NCI-H524 treated with DMSO at 0.1 percent for 48 hours (cell line): ENCODE data around the gene GK2.

Experiments
- DNase-seq: peaks from one replicate; lab custom pipeline; 2025; lab: John Stamatoyannopoulos, UW

The GK2 gene

DNA sequence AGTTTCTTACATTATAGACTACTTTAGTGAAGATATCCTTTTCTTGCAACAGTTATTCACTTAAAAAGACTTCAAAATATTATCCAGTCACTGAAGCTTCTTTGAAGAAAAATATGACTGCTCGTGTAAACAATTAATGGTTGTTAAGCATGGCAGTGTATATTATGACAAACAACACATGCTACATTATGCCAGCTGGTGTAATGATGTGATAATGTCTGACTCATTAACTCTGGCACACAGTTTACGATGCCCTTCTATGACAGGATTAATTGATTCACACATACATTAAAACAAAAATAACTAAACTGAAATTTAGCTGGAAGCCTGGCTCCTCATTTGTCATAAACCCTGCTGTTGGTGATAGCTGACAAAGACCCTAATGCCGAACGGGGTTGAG lies 22.4 kb downstream of the GK2 start:
- peak; percentile 14 for DNase-seq

DNA sequence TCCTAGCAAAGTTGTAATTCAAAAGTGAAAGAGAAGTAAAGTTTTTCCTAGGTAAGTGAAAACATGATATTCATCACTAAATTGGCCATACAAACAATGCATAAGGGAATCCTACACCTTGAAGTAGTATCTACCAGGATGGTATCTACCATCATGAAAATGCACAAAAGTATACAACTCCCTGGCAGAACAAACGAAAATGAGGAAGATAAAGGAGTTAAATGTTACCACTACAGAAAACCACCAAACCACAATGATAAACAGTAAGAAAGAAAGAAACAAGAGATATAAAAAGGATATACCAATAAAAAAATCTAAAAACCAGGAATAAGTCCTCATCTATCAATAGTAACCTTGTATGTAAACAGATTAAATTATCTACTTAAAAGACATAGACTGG lies 26.9 kb downstream of the GK2 start:
- DNase-seq = no peak

DNA sequence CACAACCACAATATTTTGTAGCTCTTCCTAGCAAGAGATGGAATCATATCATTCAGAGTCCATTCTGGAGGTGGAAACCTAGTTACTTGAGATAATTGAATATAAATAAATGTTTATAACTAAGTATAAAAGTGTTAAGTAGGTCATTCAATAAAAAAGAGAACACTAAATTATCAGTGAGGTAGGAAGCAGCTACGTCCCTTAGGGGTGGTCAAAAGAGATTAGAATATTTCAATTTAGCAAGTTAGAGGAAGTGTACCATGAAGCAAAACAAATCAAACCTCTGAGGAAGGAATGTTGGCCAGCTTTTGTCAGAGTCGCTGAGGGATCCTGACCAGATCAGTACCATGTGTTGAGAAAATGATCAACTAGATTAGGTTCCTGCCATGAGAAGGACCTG lies 38.0 kb downstream of the GK2 start:
- DNase-seq = no peak

DNA sequence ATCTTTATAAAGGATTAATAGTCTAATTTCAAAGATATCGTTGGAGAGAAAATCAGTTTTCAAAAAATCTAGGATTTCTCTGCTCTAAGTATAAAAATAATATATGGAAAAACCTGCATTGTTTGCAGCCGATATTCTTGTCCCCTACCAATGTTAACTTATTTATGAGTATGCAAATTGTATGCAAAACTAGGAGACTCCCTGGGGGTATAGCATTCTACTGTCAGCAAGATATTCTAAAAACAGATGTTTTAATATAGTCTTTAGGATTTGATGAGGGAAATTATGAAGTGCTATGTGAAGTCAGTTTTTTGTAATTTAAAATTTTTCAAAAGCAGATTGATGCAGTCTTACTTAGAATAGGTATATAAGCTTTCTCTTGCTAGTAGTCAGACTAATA lies 40.9 kb downstream of the GK2 start:
- no peak for DNase-seq

DNA sequence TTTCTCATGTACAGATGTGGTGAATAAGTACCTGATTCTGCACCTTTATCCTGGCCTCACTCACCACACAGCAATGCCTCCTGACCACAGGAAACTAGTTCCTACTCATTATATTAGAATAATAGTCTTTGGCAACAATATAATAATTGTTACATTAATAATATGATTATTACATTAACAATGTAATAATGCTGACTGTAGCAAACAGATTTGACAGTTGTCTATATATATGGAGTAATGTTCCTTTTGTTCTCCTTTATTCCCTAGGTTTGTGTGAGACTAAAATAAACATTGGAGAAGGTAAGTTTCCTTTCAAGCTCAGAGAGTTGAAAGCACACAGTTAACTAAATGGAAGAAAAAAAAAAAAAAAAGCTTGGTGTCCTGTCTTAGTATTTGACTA lies 41.6 kb downstream of the GK2 start:
- DNase-seq = no peak

DNA sequence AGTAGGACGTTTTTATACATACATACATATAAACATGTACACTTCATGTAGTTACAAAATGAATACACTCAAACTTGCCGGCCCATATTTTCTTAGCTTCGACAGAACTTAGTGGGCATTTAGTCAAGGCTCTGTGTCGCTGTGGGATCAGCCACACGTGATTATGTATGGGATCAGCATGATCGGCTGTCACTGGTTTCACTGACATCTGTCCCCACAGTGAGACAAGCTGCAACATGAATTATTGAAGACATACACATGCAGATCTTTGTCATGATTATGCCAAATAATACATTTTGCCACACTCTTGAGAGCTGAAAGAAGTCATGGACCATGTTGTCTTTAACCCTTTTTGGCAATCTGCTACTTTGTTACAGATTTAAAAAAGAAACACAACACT lies 44.0 kb downstream of the GK2 start:
- peak; percentile 25 for DNase-seq

DNA sequence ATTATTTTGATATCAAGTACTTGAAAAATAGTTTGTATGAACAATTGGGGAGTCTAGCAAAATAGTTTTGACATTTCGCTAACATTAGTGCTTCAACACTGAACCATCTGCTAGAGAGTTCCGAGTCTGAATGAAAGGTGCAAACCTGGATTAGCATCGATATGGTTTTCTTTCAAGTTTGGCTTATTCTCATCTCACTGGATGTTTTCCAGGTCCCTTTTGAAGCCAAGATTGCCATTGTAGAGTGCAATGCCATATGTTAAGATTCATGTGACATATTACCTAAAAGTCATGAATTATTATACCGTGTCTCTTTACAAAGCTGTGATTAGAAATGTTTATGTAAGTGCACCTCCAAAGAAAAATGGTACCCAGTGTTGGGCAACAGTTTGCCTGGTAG lies 45.4 kb downstream of the GK2 start:
- no peak for DNase-seq

DNA sequence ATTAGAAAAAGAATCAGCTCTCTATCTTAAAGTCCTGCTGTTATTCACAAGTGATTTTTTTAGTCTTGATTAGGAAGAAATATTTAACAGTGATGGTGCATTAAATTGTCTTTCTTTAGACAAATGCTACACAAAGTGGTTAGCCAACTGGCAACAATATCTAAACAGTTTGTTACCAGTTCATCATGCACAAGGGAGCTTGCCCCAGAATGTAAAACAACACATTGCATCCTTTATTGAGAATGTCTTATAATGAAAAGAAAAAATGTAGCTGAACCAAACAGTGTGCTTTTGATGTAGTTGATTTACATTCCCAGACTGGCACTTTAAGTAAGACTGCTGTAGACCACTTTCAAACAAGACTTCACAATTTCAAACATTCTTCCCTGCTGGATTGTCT lies 48.0 kb downstream of the GK2 start:
- no peak for DNase-seq

DNA sequence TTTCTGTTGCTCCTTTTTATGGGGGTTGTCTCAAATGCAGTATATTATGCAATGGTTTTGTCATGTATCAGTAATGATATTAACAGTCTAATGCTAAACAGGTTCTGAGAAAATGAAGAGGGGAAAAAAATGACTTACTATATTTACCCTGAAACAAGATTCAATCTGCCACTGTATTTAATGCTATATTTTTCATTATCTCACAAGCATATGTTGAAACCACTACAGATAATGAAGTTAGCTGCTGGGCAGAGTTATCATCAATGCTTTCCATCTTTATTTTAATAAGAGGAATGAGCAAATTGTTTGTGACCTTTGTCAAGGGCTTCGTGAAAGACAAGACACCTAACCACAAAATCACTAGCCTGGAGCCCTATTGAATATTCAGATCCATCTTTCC lies 49.6 kb downstream of the GK2 start:
- DNase-seq = no peak

DNA sequence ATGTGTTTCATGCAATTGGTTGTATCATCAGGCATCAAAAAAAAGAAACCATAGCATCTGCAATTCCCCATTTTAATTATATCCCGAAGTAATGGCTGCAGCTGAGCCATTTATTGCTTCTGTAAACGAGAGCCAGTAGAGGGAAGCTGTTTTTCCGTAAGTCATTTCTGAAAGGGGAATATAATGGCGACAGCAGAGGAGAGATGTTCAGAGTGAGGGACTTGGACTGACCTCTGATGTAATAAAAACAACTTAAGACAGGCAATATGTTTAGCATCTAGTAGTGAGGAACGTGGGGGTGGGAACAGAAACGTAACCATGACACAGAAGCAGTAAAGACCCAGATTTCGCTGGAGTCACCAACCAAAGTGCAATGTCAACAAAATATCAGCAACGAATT lies 50.7 kb downstream of the GK2 start:
- DNase-seq = no peak
